GM18498 (cell line): Measurements from ENCODE around the gene RPL15.

Experiments
- ATAC-seq: cut with Tn5 transposase; IDR thresholded peaks from one replicate; pipeline ENCODE4 v1.9.1; 2021; ENCODE audit warnings: mild to moderate bottlenecking, moderate library complexity; ENCODE audit not compliant: unreplicated experiment

RPL15 gene

GRCh38 chr3:23926736-23927135 lies 9.8 kb downstream of the RPL15 start:
- ATAC-seq, result no peak

GRCh38 chr3:23928524-23928923 lies 11.6 kb downstream of the RPL15 start:
- no peak for ATAC-seq

GRCh38 chr3:23931597-23931996 lies 14.7 kb downstream of the RPL15 start:
- peak; percentile 47 for ATAC-seq

GRCh38 chr3:23932571-23932970 lies 15.6 kb downstream of the RPL15 start:
- ATAC-seq, result no peak

GRCh38 chr3:23934253-23934652 lies 17.3 kb downstream of the RPL15 start:
- no peak for ATAC-seq

GRCh38 chr3:23937296-23937695 lies 20.4 kb downstream of the RPL15 start:
- ATAC-seq, result no peak

- no peak for ATAC-seq
Observed at GRCh38 chr3:23938688-23939087, 21.8 kb downstream of the RPL15 start.

GRCh38 chr3:23940775-23941174 lies 23.8 kb downstream of the RPL15 start:
- ATAC-seq, result no peak

GRCh38 chr3:23941440-23941839 lies 24.5 kb downstream of the RPL15 start:
- ATAC-seq, result no peak

GRCh38 chr3:23942546-23942945 lies 25.6 kb downstream of the RPL15 start:
- no peak for ATAC-seq

- ATAC-seq, result no peak
Observed at GRCh38 chr3:23944007-23944783, 27.3 kb downstream of the RPL15 start.

GRCh38 chr3:23944861-23945662 lies 28.1 kb downstream of the RPL15 start, which contains the start of gene NR1D2:
TSS of gene NR1D2 (plus strand) at chr3:23945286. CDS start at chr3:23945579, 293 bp downstream.
- ATAC-seq, result peak; percentile 66

GRCh38 chr3:23945663-23945912 lies 28.7 kb downstream of the RPL15 start:
- ATAC-seq, result no peak

- ATAC-seq, result peak; percentile 82
Observed at GRCh38 chr3:23945913-23946687, 29.2 kb downstream of the RPL15 start.

- no peak for ATAC-seq
Observed at GRCh38 chr3:23948761-23949160, 31.8 kb downstream of the RPL15 start.

- peak; percentile 19 for ATAC-seq
Observed at GRCh38 chr3:23949784-23950183, 32.9 kb downstream of the RPL15 start.

- peak; percentile 17 for ATAC-seq
Observed at GRCh38 chr3:23950293-23950692, 33.4 kb downstream of the RPL15 start.

GRCh38 chr3:23952646-23953045 lies 35.7 kb downstream of the RPL15 start:
- peak; percentile 47 for ATAC-seq

- ATAC-seq, result no peak
Observed at GRCh38 chr3:23953523-23953922, 36.6 kb downstream of the RPL15 start.

- no peak for ATAC-seq
Observed at GRCh38 chr3:23954144-23954543, 37.2 kb downstream of the RPL15 start.

GRCh38 chr3:23956701-23957100 lies 39.8 kb downstream of the RPL15 start:
- no peak for ATAC-seq
